GM19395 (cell line): ENCODE data around the gene RALY.
"Not testable (repeated sequence)": the region's sequence is repeated elsewhere in the genome, so short reads cannot be mapped to it uniquely, and the experiment has no call there.

ENCODE experiments used
- ATAC-seq: cut with Tn5 transposase; IDR thresholded peaks from one replicate; pipeline ENCODE4 v1.9.1; 2021; ENCODE audit warnings: mild to moderate bottlenecking, moderate library complexity; ENCODE audit not compliant: unreplicated experiment

RALY gene

DNA sequence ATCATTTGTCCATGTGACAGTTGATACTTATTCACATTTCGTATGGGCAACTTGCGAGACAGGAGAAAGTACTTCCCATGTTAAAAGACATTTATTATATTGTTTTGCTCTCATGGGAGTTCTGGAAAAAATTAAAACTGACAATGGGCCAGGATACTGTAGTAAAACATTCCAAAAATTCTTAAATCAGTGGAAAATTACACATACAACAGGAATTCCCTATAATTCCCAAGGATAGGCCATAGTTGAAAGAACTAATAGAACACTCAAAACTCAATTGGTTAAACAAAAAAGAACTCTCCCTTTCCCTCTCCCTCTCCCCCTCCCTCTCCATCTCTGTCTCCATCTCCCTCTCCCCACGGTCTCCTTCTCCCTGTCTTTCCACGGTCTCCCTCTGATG, 137.8 kb downstream of the RALY start:
- no peak for ATAC-seq

DNA sequence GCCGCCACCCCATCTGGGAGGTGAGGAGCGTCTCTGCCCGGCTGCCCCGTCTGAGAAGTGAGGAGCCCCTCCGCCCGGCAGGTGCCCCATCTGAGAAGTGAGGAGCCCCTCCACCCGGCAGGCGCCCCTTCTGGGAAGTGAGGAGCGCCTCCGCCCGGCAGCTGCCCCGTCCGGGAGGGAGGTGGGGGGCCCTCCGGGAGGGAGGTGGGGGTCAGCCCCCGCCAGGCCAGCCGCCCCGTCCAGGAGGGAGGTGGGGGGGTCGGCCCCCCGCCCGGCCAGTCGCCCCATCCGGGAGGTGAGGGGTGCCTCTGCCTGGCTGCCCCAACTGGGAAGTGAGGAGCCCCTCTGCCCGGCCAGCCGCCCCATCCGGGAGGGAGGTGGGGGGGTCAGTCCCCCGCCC, 138.8 kb downstream of the RALY start:
- not testable (repeated sequence) for ATAC-seq

GRCh38 chr20:34132943-34133342, 139.2 kb downstream of the RALY start:
- not testable (repeated sequence) for ATAC-seq

GRCh38 chr20:34133365-34133860, 139.7 kb downstream of the RALY start:
- ATAC-seq = not testable (repeated sequence)
